DOHH2 (cell line): ENCODE results near the gene PBX4.

ENCODE experiments used
- H3F3A ChIP-seq: fragments of 200-600 bp; sonication (generic), shearing (Covaris generic); 2 replicates; pipeline ENCODE4 v1.6.0; 2016; ENCODE audit warnings: antibody characterized with exemption, mild to moderate bottlenecking; ENCODE audit not compliant: control insufficient read depth, insufficient read depth
- H3K27ac ChIP-seq: fragments of 200-600 bp; sonication (generic); 2 replicates; pipeline ENCODE4 v1.5.1; 2014; ENCODE audit warnings: low read depth, mild to moderate bottlenecking, low read length, moderate library complexity
- H3K27me3 ChIP-seq: fragments of 200-600 bp; sonication (generic); 2 replicates; pipeline ENCODE4 v1.6.1; 2014; ENCODE audit warnings: mild to moderate bottlenecking, low read length, mixed read lengths; ENCODE audit not compliant: control insufficient read depth
- H3K36me3 ChIP-seq: fragments of 200-600 bp; sonication (generic); 2 replicates; pipeline ENCODE4 v1.6.1; 2014; ENCODE audit warnings: mild to moderate bottlenecking, low read length, moderate library complexity, mixed read lengths; ENCODE audit not compliant: control insufficient read depth
- H3K4me1 ChIP-seq: fragments of 200-600 bp; sonication (generic); 2 replicates; pipeline ENCODE4 v1.6.1; 2014; ENCODE audit warnings: mild to moderate bottlenecking, low read length, mixed read lengths; ENCODE audit not compliant: control insufficient read depth
- H3K4me2 ChIP-seq: fragments of 200-600 bp; sonication (generic); 2 replicates; pipeline ENCODE4 v1.6.0; 2014; ENCODE audit warnings: mild to moderate bottlenecking, low read length, moderate library complexity
- H3K4me3 ChIP-seq: fragments of 200-600 bp; sonication (generic); 2 replicates; pipeline ENCODE4 v1.5.1; 2014; ENCODE audit warnings: mild to moderate bottlenecking, low read length, mixed read lengths
- H3K79me2 ChIP-seq: fragments of 200-600 bp; sonication (generic); 2 replicates; pipeline ENCODE4 v1.6.1; 2014; ENCODE audit warnings: mild to moderate bottlenecking, low read length, mixed read lengths; ENCODE audit not compliant: control insufficient read depth
- H3K9me2 ChIP-seq: fragments of 200-600 bp; sonication (generic); replicated peaks from 2 replicates; pipeline ENCODE4 v1.6.1; 2014; ENCODE audit warnings: mild to moderate bottlenecking, low read length, mixed read lengths; ENCODE audit not compliant: control insufficient read depth
- H3K9me3 ChIP-seq: fragments of 200-600 bp; sonication (generic); 2 replicates; pipeline ENCODE4 v1.6.1; 2014; ENCODE audit warnings: antibody characterized with exemption, low read length, mixed read lengths; ENCODE audit not compliant: control insufficient read depth, insufficient read depth
- H4K20me1 ChIP-seq: fragments of 200-600 bp; sonication (generic); 2 replicates; pipeline ENCODE4 v1.6.0; 2014; ENCODE audit warnings: low read depth, mild to moderate bottlenecking, antibody characterized with exemption, low read length, moderate library complexity; ENCODE audit not compliant: control insufficient read depth, insufficient read depth
- EZH2phosphoT487 ChIP-seq: fragments of 200-600 bp; sonication (generic); IDR thresholded peaks from 2 replicates; pipeline ENCODE4 v1.6.1; 2017; ENCODE audit warnings: borderline replicate concordance, mild to moderate bottlenecking, antibody characterized with exemption, low read length, moderate library complexity, mixed read lengths
- TF ChIP-seq, protein P1 (sequence below): fragments of 200-600 bp; sonication (generic); IDR thresholded peaks from one replicate; pipeline ENCODE4 v1.5.1; 2014; ENCODE audit warnings: antibody characterized with exemption, mild to moderate bottlenecking, low read depth, low read length; ENCODE audit not compliant: poor library complexity, severe bottlenecking

PBX4 gene

DNA sequence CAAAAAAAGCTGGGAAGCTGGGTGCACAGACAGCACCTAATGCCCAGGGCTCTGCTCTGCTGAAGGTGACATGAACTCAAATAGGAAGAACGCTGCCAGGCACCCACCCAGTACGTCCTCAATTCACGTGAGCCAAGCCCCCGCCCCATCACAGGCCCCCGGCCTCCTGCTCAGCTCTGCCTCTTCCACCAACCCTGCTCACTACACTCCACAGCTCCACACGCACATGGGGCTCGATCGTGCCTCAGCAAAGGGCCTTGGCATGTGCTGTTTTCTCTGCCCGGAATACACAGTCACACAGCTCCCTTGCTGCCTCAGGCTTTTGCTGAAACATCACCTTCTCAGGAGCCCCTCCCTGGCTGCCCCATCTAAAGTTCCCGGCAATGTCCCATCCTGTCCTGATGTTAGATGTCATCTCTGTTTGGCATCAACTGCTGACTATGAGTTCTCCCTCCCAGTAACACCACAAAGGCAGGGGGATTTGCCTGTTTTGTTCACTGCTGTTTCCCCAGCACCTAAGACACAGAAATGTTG lies 42.7 kb upstream of the PBX4 start:
- H3K27ac ChIP-seq, result peak overlapping the region; percentile 85
- H4K20me1 ChIP-seq, result peaks cover 7% of the 10 kb centered on the region
- peaks cover 12% of the 10 kb centered on the region for H3F3A ChIP-seq
- no peaks in the 10 kb centered on the region for H3K9me3 ChIP-seq
- peak overlapping the region; percentile 87 for H3K4me3 ChIP-seq
- H3K27me3 ChIP-seq, result no peaks in the 10 kb centered on the region
- peaks cover 76% of the 10 kb centered on the region for H3K79me2 ChIP-seq
- TF ChIP-seq EZH2phosphoT487, result no peak
- TF ChIP-seq, protein P1, sequence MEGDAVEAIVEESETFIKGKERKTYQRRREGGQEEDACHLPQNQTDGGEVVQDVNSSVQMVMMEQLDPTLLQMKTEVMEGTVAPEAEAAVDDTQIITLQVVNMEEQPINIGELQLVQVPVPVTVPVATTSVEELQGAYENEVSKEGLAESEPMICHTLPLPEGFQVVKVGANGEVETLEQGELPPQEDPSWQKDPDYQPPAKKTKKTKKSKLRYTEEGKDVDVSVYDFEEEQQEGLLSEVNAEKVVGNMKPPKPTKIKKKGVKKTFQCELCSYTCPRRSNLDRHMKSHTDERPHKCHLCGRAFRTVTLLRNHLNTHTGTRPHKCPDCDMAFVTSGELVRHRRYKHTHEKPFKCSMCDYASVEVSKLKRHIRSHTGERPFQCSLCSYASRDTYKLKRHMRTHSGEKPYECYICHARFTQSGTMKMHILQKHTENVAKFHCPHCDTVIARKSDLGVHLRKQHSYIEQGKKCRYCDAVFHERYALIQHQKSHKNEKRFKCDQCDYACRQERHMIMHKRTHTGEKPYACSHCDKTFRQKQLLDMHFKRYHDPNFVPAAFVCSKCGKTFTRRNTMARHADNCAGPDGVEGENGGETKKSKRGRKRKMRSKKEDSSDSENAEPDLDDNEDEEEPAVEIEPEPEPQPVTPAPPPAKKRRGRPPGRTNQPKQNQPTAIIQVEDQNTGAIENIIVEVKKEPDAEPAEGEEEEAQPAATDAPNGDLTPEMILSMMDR, result no peak
- no peaks in the 10 kb centered on the region for H3K9me2 ChIP-seq
- peaks cover 63% of the 10 kb centered on the region for H3K36me3 ChIP-seq
- peak overlapping the region; percentile 87 for H3K4me2 ChIP-seq
- peaks cover 33% of the 10 kb centered on the region for H3K4me1 ChIP-seq

DNA sequence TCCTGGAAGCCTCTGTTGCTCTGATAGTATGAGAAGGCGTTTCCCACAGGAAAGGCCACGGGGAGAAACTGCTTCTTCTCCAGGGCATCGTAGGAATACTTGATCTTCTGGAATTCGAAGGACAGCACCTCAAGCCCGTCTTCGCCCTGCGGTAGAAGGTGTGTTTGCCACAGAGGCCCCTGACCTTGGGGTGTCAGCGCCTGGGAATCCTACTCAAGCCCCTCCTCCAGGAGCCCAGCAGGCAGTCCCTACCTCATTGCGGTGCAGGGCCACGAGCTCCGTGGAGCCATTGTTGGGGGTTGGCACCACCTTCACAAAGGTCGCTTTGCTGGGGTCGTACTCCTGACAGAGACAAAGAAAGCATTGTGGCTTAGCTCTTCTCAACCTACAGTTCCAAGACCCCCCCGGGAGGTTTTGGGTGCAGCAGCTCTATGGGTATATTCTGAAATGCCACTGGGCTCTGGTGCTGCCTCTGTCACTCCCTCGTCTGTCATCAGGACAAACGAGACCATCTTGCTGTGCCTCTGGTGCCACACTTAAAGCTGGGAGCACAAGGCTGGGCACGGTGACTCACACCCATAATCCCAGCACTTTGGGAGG lies 41.3 kb upstream of the PBX4 start:
- no peak for TF ChIP-seq EZH2phosphoT487
- TF ChIP-seq, protein P1, result no peak
- H3K27ac ChIP-seq, result no peak overlapping the region
- H3K79me2 ChIP-seq, result peaks cover 64% of the 10 kb centered on the region
- H3K9me2 ChIP-seq, result no peaks in the 10 kb centered on the region
- H4K20me1 ChIP-seq, result peaks cover 7% of the 10 kb centered on the region
- H3K4me2 ChIP-seq, result no peak overlapping the region
- H3F3A ChIP-seq, result peaks cover 12% of the 10 kb centered on the region
- no peaks in the 10 kb centered on the region for H3K27me3 ChIP-seq
- H3K4me1 ChIP-seq, result peaks cover 21% of the 10 kb centered on the region
- peaks cover 77% of the 10 kb centered on the region for H3K36me3 ChIP-seq
- H3K4me3 ChIP-seq, result no peak overlapping the region
- no peaks in the 10 kb centered on the region for H3K9me3 ChIP-seq

DNA sequence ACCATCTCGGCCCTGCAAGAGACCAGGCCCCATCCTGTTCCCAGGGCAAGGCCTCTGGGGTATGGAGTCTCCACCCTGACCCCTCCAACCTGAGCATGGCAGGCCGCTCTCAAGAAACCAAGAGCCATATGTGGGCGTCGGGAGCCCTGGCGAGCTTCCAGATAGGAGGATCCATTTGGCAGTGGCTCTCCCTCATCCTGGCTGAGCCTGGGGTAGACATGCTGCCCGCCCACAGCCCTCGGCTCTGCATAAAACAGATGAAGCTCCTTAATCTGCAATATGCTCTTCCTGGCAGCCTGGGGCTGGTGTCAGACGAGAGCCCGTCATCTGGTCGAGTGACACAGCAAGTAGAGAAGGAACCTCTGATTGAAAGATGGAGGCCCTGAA lies 38.9 kb upstream of the PBX4 start:
- Histone ChIP-seq H3K4me2 (no peak overlapping the region), H3K9me2 (no peaks in the 10 kb centered on the region)

More for the DNA sequence above, 38.9 kb upstream of the PBX4 start:
- Histone ChIP-seq H3K9me3 (no peaks in the 10 kb centered on the region), H3K27me3 (no peaks in the 10 kb centered on the region), H3K4me3 (no peak overlapping the region), H4K20me1 (peaks cover 7% of the 10 kb centered on the region), H3K79me2 (peaks cover 42% of the 10 kb centered on the region), H3K4me1 (peaks cover 15% of the 10 kb centered on the region), H3F3A (peaks cover 8% of the 10 kb centered on the region), H3K27ac (no peak overlapping the region), H3K36me3 (peaks cover 91% of the 10 kb centered on the region)
- TF ChIP-seq, protein P1, result no peak
- no peak for TF ChIP-seq EZH2phosphoT487
